HEK293T (cell line): ENCODE measurements around the gene KLHL6.
"Not testable (repeated sequence)": the region's sequence is repeated elsewhere in the genome, so short reads cannot be mapped to it uniquely, and the experiment has no call there.

Experiments used
- ARNT ChIP-seq: fragments of 450-650 bp; IDR thresholded peaks from 2 replicates; pipeline ENCODE4 v1.6.1; 2017; ENCODE audit warnings: mild to moderate bottlenecking
- BHLHE40 ChIP-seq: fragments of 450-650 bp; IDR thresholded peaks from 2 replicates; pipeline ENCODE4 v1.6.1; 2016; ENCODE audit warnings: mild to moderate bottlenecking, moderate library complexity, borderline replicate concordance
- CTBP1 ChIP-seq: fragments of 450-650 bp; IDR thresholded peaks from 2 replicates; pipeline ENCODE4 v1.6.1; 2016; ENCODE audit warnings: borderline replicate concordance
- ELF4 ChIP-seq: fragments of 450-650 bp; IDR thresholded peaks from 2 replicates; pipeline ENCODE4 v1.6.1; 2017; ENCODE audit warnings: antibody characterized with exemption
- FOXA1 ChIP-seq: fragments of 450-650 bp; IDR thresholded peaks from 2 replicates; pipeline ENCODE4 v1.6.1; 2016; ENCODE audit warnings: mild to moderate bottlenecking
- FOXK2 ChIP-seq: fragments of 450-650 bp; IDR thresholded peaks from 2 replicates; pipeline ENCODE4 v1.6.1; 2016; ENCODE audit warnings: mild to moderate bottlenecking
- FOXM1 ChIP-seq: fragments of 450-650 bp; IDR thresholded peaks from 2 replicates; pipeline ENCODE4 v1.6.1; 2017; ENCODE audit warnings: mild to moderate bottlenecking, borderline replicate concordance
- HDGF ChIP-seq: fragments of 450-650 bp; IDR thresholded peaks from 2 replicates; pipeline ENCODE4 v1.6.1; 2017; ENCODE audit warnings: antibody characterized with exemption, borderline replicate concordance
- NFRKB ChIP-seq: fragments of 450-650 bp; IDR thresholded peaks from 2 replicates; pipeline ENCODE4 v1.6.1; 2016; ENCODE audit warnings: mild to moderate bottlenecking, moderate library complexity
- SP1 ChIP-seq: fragments of 450-650 bp; IDR thresholded peaks from 2 replicates; pipeline ENCODE4 v1.6.1; 2017
- SUZ12 ChIP-seq: fragments of 450-650 bp; IDR thresholded peaks from 2 replicates; pipeline ENCODE4 v1.6.1; 2016; ENCODE audit warnings: mild to moderate bottlenecking
- TARDBP ChIP-seq: fragments of 450-650 bp; IDR thresholded peaks from 2 replicates; pipeline ENCODE4 v1.6.1; 2016
- ZNF384 ChIP-seq: fragments of 450-650 bp; IDR thresholded peaks from 2 replicates; pipeline ENCODE4 v1.6.1; 2016

DNA sequence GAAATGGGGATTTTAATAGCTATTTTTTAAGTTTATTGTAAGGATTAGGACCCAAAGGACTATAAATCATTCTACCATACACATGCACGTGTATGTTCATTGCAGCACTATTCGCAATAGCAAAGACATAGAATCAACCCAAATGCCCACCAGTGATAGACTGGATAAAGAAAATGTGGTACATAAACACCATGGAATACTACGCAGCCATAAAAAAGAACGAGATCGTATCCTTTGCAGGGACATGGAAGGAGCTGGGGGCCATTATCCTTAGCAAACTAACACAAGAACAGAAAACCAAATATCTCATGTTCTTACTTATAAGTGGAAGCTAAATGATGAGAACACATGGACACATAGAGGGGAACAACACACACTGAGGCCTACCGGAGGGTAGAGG lies 26.7 kb downstream of the KLHL6 start:
- TF ChIP-seq CTBP1, FOXM1, FOXA1, SUZ12, FOXK2, TARDBP, BHLHE40, ARNT, SP1, HDGF, NFRKB, ZNF384, ELF4: not testable (repeated sequence)
